Neural progenitor cell (in vitro differentiated cells): ENCODE measurements around the gene NCAM1. TPM values are rescaled to one million over a fixed set of nuclear protein-coding genes. Genes with fewer than 3 reads are reported as not detected.

Experiments used
- DNase-seq: peaks from one replicate; pipeline ENCODE4 v3.0.0-alpha.2; 2016; ENCODE audit warnings: low spot score
- H2AFZ ChIP-seq: fragments of 200-600 bp; sonication (generic); replicated peaks from 2 replicates; pipeline ENCODE4 v1.6.1; 2016; ENCODE audit warnings: antibody characterized with exemption
- H3F3A ChIP-seq: fragments of 200-600 bp; sonication (generic); 2 replicates; pipeline ENCODE4 v1.6.1; 2016; ENCODE audit warnings: antibody characterized with exemption, low read depth
- H3K27ac ChIP-seq: fragments of 200-600 bp; sonication (generic); 2 replicates; pipeline ENCODE4 v1.5.1; 2016; ENCODE audit warnings: mild to moderate bottlenecking
- H3K27me3 ChIP-seq: fragments of 200-600 bp; sonication (generic); 2 replicates; pipeline ENCODE4 v1.6.1; 2016; ENCODE audit warnings: mild to moderate bottlenecking, moderate library complexity
- H3K36me3 ChIP-seq: fragments of 200-600 bp; sonication (generic); 2 replicates; pipeline ENCODE4 v1.5.1; 2016
- H3K4me1 ChIP-seq: fragments of 200-600 bp; sonication (generic); 2 replicates; pipeline ENCODE4 v1.6.1; 2016; ENCODE audit warnings: mixed run types
- H3K4me2 ChIP-seq: fragments of 200-600 bp; sonication (generic); 2 replicates; pipeline ENCODE4 v1.6.1; 2016
- H3K4me3 ChIP-seq: fragments of 200-600 bp; sonication (generic); 2 replicates; pipeline ENCODE4 v1.5.1; 2016
- H3K79me2 ChIP-seq: fragments of 200-600 bp; sonication (generic); 2 replicates; pipeline ENCODE4 v1.6.1; 2016; ENCODE audit warnings: low read depth
- H3K9ac ChIP-seq: fragments of 200-600 bp; sonication (generic); 2 replicates; pipeline ENCODE4 v1.6.1; 2016
- H3K9me3 ChIP-seq: fragments of 200-600 bp; sonication (generic); 2 replicates; pipeline ENCODE4 v1.5.1; 2016; ENCODE audit warnings: low read depth
- H4K20me1 ChIP-seq: fragments of 200-600 bp; sonication (generic); 2 replicates; pipeline ENCODE4 v1.6.1; 2016; ENCODE audit warnings: low read depth
- H3K27ac Mint-ChIP-seq: 3 replicates; pipeline ENCODE4 v1.8.0; 2021; ENCODE audit warnings: mixed read lengths
- H3K27me3 Mint-ChIP-seq: 2 replicates; pipeline ENCODE4 v1.8.0; 2022; ENCODE audit warnings: low read depth, mild to moderate bottlenecking, inconsistent platforms, moderate library complexity, mixed read lengths; ENCODE audit not compliant: insufficient read depth
- H3K36me3 Mint-ChIP-seq: 3 replicates; pipeline ENCODE4 v1.8.0; 2021; ENCODE audit warnings: mixed read lengths
- H3K4me1 Mint-ChIP-seq: 3 replicates; pipeline ENCODE4 v1.8.0; 2021; ENCODE audit warnings: mixed read lengths
- H3K4me3 Mint-ChIP-seq: 3 replicates; pipeline ENCODE4 v1.8.0; 2021; ENCODE audit warnings: mild to moderate bottlenecking, moderate library complexity, mixed read lengths
- H3K9me3 Mint-ChIP-seq: 3 replicates; pipeline ENCODE4 v1.8.0; 2020; ENCODE audit warnings: mixed read lengths
- EZH2 ChIP-seq: fragments of 200-600 bp; sonication (generic); IDR thresholded peaks from 2 replicates; pipeline ENCODE4 v1.6.1; 2017; ENCODE audit warnings: antibody characterized with exemption, mild to moderate bottlenecking, moderate library complexity
- EZH2phosphoT487 ChIP-seq: fragments of 200-600 bp; sonication (generic); IDR thresholded peaks from 2 replicates; pipeline ENCODE4 v1.6.1; 2017; ENCODE audit warnings: antibody characterized with exemption
- total RNA-seq: library from RNA; depleted of rRNA; stranded (reverse); fragments of >200 nt; gene quantifications from 2 replicates; pipeline ENCODE4 v1.2.3, GENCODE V29; 2015; ENCODE audit warnings: low replicate concordance
- TF ChIP-seq, protein P1 (sequence below): fragments of 200-600 bp; sonication (generic); IDR thresholded peaks from 2 replicates; pipeline ENCODE4 v1.5.1; 2017; ENCODE audit warnings: antibody characterized with exemption, mild to moderate bottlenecking

The NCAM1 gene
- total RNA-seq, 1 donor from 2014 or later = 17.5 TPM

DNA sequence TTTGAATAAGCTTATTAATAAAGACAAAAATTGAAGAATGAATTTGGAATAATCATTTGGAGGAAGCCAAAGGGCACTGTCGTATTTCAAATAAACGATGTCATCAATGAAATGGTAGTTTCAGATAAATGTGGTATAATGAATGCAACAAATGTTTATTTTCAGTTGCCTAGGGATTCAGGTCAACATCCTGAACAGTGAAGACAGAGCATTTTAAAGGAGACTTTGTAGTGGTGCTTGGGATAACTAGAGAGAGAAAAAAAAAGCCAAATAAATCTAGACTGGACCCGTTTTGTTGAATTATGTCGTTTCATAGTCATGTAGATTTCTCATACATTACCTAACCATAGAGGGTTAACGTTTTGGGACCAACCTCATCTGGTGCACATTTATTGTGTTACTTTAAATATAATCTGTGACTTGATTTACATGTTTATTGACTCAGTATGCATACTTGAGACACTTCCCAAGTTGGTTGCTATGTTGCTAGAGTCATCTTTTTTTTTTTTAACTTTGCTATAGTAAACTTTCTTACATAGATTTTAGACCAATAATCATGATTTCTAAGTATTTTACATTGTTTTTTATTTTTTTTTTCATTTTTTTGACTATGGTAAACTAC is 111.1 kb downstream of the NCAM1 start:
- Mint-ChIP-seq H3K36me3 (no peaks in the 10 kb centered on the region), H3K4me1 (no peaks in the 10 kb centered on the region), H3K27ac (no peak overlapping the region), H3K4me3 (no peak overlapping the region), H3K27me3 (no peaks in the 10 kb centered on the region), H3K9me3 (no peaks in the 10 kb centered on the region)
- no peaks in the 10 kb centered on the region for H3F3A ChIP-seq
- TF ChIP-seq, protein P1, sequence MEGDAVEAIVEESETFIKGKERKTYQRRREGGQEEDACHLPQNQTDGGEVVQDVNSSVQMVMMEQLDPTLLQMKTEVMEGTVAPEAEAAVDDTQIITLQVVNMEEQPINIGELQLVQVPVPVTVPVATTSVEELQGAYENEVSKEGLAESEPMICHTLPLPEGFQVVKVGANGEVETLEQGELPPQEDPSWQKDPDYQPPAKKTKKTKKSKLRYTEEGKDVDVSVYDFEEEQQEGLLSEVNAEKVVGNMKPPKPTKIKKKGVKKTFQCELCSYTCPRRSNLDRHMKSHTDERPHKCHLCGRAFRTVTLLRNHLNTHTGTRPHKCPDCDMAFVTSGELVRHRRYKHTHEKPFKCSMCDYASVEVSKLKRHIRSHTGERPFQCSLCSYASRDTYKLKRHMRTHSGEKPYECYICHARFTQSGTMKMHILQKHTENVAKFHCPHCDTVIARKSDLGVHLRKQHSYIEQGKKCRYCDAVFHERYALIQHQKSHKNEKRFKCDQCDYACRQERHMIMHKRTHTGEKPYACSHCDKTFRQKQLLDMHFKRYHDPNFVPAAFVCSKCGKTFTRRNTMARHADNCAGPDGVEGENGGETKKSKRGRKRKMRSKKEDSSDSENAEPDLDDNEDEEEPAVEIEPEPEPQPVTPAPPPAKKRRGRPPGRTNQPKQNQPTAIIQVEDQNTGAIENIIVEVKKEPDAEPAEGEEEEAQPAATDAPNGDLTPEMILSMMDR = no peak
- no peak for TF ChIP-seq EZH2
- TF ChIP-seq EZH2phosphoT487 = no peak
- H3K4me1 ChIP-seq = no peaks in the 10 kb centered on the region
- H3K27ac ChIP-seq = no peak overlapping the region
- no peaks in the 10 kb centered on the region for H3K36me3 ChIP-seq
- no peak overlapping the region for H3K4me3 ChIP-seq
- H3K27me3 ChIP-seq = no peaks in the 10 kb centered on the region
- H3K4me2 ChIP-seq = no peak overlapping the region
- DNase-seq = no peak
- no peak overlapping the region for H3K9ac ChIP-seq
- no peaks in the 10 kb centered on the region for H3K79me2 ChIP-seq
- no peak overlapping the region for H2AFZ ChIP-seq
- H3K9me3 ChIP-seq = no peaks in the 10 kb centered on the region
- no peaks in the 10 kb centered on the region for H4K20me1 ChIP-seq

DNA sequence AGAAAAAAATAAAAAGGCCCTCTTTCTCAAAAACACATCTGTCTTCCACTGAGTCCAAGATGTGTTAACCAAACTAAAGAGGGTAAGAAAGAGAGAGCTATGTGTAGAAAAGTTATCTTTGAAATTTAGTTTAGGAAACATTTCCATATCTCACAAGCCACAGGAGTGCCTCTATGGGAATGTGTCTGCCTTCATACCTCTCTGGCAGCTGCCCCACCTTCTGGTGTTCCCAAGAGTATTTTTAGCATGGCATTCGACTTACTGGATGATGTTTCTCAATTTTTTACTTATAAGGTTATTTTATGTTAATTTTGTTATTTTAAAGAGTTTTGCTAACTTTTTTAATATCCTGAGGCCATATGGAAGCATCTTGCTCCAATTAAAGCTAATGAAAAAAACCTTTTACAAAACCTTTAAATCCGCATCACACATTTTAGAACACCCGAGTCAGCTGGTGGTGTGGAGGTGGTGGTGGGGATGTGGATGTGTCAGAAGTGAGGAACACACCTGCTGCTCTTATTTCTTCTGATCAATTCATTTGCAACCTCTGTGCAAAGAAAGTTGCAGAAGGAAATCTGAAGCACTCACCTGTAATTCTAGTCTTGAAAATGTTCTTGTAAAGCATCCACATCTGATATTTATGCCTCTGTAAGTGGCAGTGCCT is 112.2 kb downstream of the NCAM1 start:
- H3K4me3 ChIP-seq = no peak overlapping the region
- no peaks in the 10 kb centered on the region for H3K79me2 ChIP-seq
- H3K27me3 Mint-ChIP-seq = no peaks in the 10 kb centered on the region
- H3K9me3 Mint-ChIP-seq = no peaks in the 10 kb centered on the region
- no peak overlapping the region for H3K27ac Mint-ChIP-seq
- no peaks in the 10 kb centered on the region for H3K36me3 ChIP-seq
- H3K4me3 Mint-ChIP-seq = no peak overlapping the region
- H3K4me2 ChIP-seq = no peak overlapping the region
- no peak overlapping the region for H3K27ac ChIP-seq
- DNase-seq = no peak
- H3K4me1 ChIP-seq = no peaks in the 10 kb centered on the region
- H2AFZ ChIP-seq = no peak overlapping the region
- no peaks in the 10 kb centered on the region for H4K20me1 ChIP-seq
- no peaks in the 10 kb centered on the region for H3K4me1 Mint-ChIP-seq
- TF ChIP-seq EZH2phosphoT487 (no peak), EZH2 (no peak)
- TF ChIP-seq, protein P1 = no peak
- no peak overlapping the region for H3K9ac ChIP-seq
- H3K27me3 ChIP-seq = no peaks in the 10 kb centered on the region
- no peaks in the 10 kb centered on the region for H3F3A ChIP-seq
- H3K36me3 Mint-ChIP-seq = no peaks in the 10 kb centered on the region
- H3K9me3 ChIP-seq = no peaks in the 10 kb centered on the region

DNA sequence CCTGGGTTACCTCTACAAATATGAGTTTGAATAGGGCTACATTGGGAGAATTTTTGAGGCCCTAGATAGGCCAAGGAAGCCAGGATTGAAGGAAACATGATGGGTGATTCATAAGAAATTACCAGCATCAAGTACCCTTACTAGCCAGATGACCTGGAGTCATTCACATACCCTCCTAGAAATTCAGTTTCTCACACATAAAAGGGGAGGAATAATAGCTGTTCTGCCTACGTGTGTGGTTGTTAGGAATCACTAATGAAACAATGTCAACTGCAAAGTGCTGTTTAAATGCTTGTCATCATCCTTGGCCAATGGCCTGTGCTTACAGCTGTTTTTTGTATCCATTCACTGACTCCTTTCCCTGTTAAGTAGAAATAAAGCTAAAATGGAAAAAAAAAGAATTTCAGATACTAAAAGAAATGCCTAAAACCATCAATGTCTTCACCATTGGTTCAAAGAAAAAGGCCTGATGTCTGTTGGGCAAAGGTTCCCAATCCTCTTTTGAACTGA is 114.4 kb downstream of the NCAM1 start:
- TF ChIP-seq EZH2phosphoT487 (no peak), EZH2 (no peak)
- TF ChIP-seq, protein P1 = no peak
- no peaks in the 10 kb centered on the region for H3K36me3 Mint-ChIP-seq
- Histone ChIP-seq H3F3A (no peaks in the 10 kb centered on the region), H3K9me3 (no peaks in the 10 kb centered on the region), H3K27me3 (no peaks in the 10 kb centered on the region), H3K9ac (no peak overlapping the region), H3K4me2 (no peak overlapping the region), H3K79me2 (no peaks in the 10 kb centered on the region), H3K4me3 (no peak overlapping the region), H3K36me3 (no peaks in the 10 kb centered on the region), H2AFZ (no peak overlapping the region), H4K20me1 (no peaks in the 10 kb centered on the region), H3K27ac (no peak overlapping the region), H3K4me1 (no peaks in the 10 kb centered on the region)
- no peaks in the 10 kb centered on the region for H3K9me3 Mint-ChIP-seq
- no peak overlapping the region for H3K4me3 Mint-ChIP-seq
- no peak for DNase-seq
- no peaks in the 10 kb centered on the region for H3K27me3 Mint-ChIP-seq
- no peaks in the 10 kb centered on the region for H3K4me1 Mint-ChIP-seq
- no peak overlapping the region for H3K27ac Mint-ChIP-seq
